HG03139 (cell line): ENCODE results near the gene CASS4.
A peak's percentile ranks its signal among the peaks of the same experiment; 100 is the strongest.

Experiments
- ATAC-seq: cut with Tn5 transposase; IDR thresholded peaks from one replicate; pipeline ENCODE4 v1.9.1; 2021; ENCODE audit not compliant: unreplicated experiment

The CASS4 gene

DNA sequence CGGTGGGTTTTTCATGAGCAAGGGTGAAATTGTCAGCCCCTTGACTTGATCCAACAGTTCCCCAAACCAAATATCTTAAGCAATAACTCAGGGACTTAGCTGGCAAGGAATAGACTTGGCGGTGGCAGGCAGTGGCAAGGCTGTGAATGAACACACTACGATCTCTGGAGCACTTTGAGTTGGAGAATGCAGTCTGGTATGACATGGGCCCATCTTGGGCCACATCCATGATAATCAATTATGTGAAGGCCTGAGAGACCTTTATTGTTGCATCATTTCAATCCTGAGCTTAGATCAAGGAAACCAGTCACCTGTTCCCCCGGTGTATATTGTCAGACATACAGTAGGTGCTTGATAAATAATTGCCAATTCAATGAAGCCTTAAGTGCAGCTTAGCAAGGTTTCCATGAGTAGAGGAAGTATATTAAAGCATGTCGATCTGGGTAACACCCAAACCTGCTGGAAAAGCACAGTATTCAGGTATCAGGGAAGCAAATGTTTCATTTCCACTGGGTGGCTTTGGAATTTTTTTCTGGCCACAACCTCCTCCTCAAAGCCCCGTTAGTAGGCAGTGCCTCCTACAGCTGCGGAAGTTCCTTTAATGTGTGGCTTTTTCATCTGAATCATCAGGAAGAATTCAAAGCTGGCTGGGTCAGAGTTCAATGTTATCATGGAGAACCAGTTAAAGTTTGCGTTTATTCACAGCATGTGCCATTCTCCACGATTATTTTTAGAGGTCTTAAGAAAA is 10.2 kb downstream of the CASS4 start:
- no peak for ATAC-seq

DNA sequence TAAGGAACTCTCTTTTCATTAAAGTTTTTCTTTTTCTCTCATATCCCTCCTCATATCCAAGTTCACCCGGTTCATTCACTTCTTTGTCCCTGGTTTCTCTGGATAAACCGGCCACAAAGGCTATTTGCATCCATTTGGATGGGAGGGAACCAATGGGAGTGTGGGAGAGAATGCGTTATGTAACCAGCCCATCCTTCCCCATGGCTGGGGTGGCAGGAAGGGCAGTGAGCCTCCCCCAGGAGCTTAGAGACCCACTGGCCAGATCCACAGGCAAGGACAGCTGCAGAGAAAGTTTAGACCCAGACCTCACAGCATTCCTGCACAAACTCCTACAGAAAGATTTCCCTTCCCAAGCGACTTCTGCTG is 10.7 kb downstream of the CASS4 start:
- no peak for ATAC-seq

DNA sequence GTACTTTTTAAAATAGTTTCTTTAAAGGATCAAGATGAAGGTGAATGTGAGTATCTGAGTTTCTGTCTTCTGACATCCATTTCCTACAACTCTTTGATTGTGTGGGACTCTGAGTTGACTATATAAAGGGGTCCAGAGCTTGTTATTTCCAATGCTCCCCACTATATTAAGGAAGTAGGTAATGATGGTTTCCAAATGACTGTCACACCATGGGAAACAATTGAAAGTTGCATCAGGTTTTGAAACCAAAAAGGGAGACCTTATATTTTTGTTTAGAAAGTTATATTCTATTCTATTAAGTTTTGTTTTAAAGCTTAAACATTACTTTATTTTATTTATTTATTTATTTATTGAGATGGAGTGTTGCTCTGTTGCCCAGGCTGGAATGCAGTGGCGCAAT is 11.2 kb downstream of the CASS4 start:
- ATAC-seq, result no peak

DNA sequence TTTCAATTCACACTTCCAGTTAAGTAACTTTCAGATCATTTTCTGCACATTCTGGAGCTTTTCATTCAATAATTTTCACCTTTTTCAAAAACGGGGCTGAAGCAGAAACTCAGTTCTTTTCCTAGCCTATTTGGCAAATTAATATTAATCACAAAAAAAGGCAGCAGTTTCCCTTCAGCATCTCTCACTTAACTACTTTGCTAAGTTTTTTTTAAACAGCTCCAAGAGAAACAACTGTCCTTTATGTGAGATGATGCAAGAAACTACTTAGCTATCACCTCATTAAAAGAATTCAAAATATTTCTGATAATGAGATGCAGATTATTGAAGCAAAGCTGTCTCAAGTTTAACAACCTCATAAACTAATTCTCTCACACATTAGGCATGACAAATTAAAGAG is 11.8 kb downstream of the CASS4 start:
- no peak for ATAC-seq

DNA sequence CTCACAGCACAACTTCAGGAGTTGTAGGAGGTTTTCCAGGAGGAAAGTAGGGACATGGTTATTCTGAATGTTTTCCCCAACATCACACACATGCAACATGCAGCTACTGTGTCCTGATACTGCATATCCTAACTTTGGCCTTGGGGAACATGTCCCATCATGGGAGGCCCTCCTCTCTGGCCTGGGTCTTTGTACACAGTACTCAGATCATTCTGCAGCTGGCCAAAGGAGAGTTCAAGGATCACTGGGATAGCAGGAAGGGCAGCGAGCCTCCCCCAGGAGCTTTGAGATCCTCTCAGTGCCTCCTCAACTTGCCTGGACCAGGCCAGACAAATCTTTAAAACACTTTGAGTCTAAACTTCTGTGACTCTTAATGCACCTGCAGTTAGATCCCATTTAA is 12.9 kb downstream of the CASS4 start:
- no peak for ATAC-seq

DNA sequence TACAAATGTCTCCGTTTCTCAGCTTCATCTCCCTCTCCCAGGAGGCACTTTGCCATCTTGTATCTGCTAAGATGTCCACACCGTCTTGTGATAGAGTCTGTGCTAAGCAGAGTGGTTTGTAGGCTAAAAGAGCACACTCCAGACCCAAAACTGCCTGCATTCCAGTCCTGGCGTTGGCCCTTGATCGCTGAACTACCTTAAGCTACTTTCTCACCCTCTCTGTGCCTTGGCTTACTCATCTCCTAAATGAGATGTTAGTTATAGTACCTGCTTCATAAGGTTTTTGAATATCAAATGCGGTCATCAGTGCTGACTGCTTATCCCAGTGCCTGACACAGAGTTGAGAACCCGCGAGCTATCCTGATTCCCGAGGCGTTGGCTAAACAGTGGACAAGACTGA is 14.0 kb downstream of the CASS4 start:
- no peak for ATAC-seq

DNA sequence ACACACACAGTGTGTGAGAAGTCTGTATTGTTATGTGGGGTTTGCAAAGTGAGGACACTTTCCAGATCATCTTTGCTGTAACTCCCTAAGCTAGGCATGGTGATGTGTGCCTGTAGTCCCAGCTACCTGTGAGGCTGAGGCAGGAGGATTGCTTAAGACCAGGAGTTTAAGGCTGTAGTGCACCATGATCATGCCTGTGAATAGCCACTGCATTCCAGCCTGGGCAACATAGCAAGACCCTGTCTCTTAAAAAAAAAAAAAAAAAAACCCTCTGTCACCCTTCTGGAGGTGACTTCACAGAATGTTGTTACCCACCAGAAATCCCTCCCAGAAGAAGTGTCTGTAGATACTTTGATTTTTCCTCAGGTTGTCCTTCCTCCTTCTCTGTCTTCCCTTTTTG is 14.9 kb downstream of the CASS4 start:
- ATAC-seq, result no peak

DNA sequence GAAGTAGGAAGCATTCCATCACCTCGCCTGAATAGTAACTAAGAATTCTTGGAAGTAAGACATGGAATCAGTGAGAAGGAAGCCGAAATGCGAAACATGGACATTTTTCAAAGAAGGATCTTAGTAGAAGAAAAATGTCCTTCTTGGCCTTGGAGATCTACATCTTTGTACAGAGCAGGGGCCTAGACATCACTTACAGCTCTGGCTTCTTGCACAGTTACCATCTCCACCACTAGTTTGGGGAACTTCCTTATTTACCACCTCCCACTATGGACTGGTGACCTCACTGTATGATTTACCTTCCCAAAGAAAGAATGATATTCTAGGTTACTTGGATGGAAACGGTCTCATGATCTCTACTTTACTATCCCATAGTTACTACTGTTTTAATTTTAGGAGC is 15.7 kb downstream of the CASS4 start:
- ATAC-seq, result no peak

DNA sequence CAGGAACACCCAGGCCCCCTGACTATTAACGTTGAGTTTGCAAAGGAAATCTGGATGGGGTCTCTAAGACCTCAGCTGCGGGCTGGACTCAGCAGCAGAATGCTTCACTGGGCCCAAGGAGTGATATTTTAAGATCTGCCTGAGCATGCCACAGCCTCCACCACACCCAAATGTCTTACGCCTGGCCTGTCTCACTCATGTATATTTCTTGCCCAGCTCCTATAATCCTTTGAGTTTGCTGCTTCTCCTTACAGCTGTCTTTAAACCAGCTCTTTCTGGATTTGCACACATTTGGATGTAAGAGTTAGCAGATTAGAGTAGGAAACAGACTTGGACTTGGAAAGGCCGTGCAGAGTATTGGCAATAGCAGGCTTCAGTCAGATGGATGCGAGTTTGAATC is 16.4 kb downstream of the CASS4 start:
- ATAC-seq, result no peak

DNA sequence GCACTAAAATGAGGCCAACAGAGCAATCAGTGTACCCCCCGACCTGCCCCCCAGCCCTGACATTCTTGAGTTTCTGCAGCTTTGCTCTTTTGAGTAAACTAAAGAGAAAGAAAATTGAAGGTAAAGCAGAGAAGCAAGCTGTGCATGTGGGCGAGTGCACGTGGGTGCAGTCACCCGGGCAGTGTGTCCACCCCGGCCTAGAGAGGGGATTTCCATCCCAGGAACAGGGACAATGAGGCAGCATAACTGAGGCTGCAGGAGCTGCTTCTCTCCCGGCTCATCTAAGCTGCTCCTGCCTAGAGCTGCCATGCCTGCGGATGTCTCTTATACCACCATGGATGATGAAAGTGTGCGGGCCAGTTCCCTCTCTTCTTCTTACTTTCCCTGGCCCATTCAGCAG is 16.8 kb downstream of the CASS4 start:
- ATAC-seq, result no peak

DNA sequence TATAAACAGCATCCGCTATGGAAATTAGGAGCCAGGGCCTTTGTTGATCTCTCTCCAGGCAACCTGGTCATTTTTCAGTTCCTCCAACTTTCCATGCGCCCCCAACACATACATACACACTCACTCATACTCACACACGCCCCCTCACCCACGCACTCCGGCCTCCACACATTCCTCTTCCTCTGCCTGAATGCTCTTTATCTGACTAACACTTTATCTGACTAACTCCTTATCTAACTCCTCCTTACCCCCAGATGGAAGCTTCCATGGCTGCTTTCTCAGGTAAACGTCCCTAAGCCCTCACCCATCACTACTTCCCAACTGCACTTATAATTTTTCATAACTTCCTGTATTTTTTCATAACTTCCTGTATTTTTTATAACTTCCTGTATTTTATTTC is 17.4 kb downstream of the CASS4 start:
- ATAC-seq, result no peak

DNA sequence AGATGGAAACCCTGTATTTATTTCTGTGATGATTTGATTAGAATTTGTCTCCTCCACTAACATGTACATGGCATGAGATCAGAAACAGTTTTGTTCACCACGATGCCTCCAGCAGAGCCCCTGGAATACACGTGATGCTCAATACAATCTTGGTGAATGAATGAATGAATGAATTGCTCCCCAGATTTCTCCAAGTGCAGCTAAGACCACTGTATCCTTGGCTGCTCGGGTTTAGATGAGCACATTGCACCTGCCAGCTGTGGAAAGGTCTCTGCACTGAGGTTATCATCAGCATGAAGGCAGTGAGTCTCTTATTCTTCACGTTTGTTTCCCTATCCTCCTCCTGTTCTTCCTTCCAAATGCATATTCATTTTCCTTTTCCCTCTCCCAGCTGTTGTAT is 17.9 kb downstream of the CASS4 start:
- no peak for ATAC-seq

DNA sequence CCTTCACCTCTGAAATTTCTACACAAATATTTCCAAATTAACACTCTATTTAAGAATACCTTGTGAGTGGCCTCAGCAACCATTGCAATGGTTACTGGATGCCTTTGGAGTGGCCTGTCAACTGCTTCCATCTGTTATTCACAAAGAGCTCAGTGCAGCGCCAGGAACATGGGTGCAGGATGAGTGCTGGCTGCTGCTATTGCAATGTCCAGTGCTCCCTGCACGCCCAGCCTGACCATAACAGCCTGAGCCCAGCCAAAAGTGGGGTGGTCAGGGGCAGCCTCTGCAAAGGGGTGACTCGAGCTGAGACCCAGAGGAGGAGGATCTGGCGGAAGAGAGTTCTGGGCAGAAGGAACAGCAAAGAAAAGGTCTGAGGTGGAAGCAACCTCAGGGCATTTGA is 18.4 kb downstream of the CASS4 start:
- ATAC-seq, result no peak

DNA sequence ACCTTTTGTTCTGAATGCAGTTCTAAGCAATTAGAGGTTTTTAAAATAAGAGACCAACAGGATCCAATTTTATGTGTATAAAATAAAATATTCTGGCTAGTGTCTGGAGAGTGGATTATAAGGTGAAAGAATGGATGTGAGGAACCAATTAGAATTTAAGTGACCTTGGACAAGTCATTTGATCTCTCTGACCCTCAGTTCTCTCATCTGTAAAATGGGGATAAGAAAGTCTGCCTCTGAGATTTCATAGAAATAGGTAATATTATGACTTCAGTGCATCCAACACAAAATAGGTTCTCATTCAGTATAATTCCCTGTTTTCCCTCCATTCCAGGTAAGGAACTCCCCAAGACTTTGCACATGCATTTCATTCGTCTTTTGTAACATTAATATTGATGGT is 18.9 kb downstream of the CASS4 start:
- no peak for ATAC-seq

DNA sequence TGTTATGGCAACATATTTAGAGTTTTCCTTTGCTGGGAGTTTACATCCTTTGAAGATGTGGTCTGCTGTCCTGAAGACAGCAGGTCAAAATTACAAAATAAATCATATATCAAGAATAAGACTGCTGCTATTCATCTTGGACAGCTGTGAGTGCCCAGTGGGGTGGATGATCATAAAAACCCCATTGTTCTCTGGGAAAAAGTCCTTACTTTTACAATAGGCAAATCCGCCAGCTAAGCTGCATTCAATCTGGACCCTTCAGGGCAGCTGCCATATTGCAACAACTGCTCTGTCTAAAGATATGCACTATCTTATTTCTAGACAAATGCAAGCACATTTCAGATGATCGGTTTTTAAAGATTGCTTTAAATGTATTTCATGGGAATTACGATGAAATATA is 19.4 kb downstream of the CASS4 start:
- ATAC-seq, result no peak

DNA sequence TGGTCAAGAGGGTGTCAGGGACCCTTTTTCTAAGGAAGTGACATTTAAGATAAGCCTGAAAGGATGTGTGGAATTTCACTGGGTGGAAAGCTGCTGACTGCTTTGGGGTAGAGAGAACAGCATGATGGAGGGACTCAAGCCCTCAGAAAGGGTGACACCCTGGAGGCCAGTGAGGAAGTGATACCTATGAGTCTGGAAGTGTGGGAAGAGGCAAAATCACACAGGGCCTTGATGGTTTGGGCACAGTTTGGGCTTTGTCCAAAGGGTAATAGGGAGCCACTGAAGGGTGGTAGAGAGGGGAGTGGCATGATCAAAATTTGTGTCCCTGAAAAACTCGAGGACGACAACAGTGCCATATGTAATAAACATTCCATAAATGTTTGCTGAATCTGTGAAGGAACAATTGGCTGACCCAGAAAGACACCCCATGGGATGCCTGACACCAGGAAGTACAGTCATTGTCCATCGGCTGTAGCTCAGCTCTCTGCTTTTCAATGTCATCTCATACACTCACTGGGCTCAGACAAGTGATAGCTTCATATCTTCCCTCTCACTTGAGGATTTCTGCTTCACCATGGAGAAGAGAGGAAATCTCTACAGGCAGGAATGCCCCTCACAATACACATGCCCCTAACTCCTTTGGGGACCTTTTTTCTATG is 21.3 kb downstream of the CASS4 start:
- ATAC-seq, result no peak

DNA sequence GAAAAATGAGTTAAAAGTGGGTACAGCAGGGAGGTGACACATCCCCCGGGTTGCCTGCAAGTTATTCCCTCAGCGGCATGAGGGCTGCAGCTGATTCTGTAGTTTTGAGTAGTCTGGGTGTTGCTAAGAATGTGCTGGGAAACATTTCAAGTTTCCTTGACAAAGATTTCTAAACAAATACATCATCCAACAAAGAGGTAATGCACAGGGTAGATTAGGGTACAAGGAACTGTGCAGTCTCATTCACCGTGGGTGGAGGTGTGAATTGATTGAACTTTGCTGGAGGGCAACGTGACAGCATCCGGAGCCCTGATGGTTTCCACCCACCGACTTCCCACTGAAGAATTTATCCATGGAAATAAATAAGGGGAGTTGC is 21.8 kb downstream of the CASS4 start:
- ATAC-seq, result no peak

DNA sequence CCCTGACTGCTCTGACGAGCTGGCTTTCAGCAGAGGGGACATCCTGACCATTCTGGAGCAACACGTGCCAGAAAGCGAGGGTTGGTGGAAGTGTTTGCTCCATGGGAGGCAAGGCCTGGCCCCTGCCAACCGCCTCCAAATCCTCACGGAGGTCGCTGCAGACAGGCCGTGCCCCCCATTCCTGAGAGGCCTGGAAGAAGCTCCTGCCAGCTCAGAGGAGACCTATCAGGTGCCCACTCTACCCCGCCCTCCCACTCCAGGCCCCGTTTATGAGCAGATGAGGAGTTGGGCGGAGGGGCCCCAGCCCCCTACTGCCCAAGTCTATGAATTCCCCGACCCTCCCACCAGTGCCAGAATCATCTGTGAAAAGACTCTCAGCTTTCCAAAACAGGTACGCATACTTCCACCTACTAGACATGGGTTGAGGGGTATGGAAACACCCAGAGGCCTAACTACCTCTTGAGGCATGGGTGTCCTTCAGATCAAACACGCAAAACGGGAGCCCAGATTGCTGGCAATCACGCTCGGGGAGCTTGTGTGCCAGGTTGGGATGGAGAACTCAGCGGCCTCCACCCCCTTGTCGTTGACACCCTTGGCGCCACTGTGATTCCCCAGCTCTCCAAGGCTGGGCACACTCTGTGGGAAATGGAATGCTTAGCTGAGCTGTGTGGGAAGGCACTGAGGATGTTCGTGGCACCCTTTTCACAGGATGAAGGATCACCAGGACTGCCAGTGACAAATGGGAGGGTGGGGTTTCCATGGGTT is 25.3 kb downstream of the CASS4 start:
- no peak for ATAC-seq

DNA sequence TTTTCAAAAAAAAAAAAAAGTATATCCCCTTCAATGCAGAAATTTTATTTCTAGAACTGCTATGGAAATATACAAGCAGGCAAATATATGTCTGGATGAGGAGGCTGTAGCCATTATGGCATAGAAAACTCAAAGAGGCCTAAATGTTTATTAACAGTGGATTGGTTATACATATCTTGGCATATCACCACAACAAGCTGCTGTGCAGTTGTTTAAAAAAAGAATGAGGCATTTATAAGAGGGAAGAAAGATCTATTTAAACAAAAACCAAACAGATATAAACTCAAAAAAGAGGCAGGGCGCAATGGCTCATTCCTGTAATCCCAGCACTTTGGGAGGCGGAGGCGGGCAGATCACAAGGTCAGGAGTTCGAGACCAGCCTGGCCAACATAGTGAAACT is 26.2 kb downstream of the CASS4 start:
- no peak for ATAC-seq

DNA sequence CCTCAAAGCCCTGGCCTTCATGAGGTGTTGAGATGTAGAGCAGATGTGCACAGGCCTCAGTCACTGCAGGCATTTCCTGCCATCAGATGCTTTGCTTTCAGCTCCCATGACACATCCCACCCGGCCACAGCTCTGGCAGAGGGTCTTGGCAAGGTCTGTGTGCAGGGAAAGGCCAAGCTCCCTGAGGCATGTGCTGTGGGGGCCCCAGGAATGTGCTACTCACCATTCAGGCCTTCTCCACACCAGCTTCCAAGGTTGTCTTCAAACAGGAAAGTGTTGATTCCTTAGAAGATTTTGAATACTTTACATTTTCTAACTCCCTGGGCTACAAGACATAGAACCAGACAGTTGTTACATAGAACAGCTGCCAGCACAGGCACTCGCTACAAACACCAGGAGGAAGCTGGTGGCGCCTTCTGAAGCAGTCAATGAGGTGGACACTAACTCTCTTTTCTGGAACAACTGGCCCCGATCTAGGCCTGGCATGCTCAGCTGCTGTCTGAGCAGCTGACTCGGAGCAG is 27.8 kb downstream of the CASS4 start:
- ATAC-seq, result no peak

DNA sequence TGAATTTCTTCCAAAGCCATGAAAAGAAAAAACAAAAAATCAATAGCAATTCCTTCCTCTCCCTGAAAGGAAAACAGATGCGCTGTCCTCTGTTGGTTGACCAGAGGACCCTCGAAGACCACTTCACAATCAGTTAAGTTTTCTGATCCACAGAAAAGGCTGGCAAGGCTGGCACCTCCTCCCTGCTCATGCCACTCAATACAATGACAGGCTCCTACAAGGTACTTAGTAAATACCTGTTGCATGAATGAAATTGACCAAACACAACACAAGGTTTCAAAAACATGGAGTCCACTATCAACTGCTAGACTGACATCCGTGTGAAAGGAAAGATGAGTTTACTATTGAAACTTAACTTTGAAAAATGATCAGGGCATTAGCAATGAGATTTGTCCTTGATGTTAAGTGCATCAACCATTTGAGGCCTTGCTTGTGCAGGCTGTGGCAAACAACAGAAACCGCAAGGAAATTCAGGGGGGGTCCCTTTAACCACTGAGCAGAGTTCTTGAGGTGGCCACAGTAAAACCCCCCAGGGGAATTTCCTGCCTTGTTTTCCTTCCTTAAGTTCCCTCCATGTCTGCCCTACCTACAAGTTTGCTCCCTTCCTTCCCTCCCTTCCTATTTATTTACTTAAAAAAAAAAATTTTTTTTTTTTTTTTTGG is 28.4 kb downstream of the CASS4 start:
- peak; percentile 57 for ATAC-seq
